Activated T-helper 9 cell treated with anti-CD3 and anti-CD28 coated beads, Interleukin-2, amount 50 U/mL, for 16 hours (primary cell): Measurements from ENCODE around the gene LRP6.
"Not testable (repeated sequence)": the region's sequence is repeated elsewhere in the genome, so short reads cannot be mapped to it uniquely, and the experiment has no call there.

Experiments
- DNase-seq: peaks from one replicate; pipeline ENCODE4 v3.0.0-alpha.2; 2020; ENCODE audit warnings: low read depth

Gene LRP6

DNA sequence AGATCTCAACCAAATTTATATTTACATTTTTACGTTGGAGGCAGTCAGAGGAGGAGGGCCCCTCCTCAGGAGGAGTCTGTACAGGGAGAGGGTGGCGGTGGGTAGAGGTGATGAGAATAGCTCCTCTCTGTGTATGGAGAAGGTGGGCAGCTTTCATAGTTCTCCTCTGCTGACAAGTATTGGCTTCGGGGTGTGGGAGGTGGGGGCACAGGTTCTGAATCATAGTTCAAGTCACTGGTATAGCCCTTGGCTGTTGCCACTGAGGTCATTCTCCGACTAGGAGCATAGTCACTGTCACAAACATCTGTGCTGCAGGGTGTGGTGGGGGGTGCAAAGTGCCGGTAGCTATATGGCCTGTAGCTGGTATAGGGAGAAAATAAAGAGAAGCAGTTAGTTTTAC is 145.8 kb downstream of the LRP6 start:
- DNase-seq, result no peak

DNA sequence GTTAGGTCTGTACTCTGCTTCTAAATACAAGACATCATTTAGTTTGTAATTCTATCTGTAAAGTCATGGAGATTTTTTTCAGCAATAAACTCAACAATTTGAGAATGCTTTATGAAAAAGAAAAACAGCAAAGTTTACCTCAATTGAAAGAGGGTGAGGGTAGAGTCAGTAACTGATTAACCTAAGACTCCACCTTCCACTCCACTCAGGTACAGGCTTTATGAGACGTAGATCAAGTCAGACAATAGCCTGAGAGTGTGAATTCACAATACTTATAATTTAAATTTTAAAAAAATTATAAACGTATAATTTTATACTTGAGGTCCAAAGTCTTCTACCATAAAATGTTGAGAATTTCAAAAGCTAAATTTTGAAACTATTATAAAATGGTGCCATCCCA is 150.2 kb downstream of the LRP6 start:
- DNase-seq, result no peak

DNA sequence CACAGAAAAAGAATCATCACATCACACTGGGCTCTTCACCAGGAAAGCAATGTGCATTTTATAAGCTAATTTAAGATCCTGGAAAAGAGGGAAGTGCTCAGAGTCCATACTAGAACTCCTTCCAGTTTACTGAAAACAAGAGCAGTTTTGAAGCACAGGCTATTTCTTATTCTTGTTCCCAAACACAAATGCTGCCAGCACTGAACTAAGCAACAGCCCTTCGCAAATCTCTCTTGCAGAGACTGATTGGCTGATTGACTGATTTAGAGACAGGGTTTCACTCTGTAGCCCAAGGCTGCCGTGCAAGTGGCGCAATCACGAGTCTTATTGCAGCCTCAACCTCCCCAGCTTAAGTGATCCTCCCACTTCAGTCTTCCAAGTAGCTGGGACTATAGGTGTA is 151.3 kb downstream of the LRP6 start:
- no peak for DNase-seq

DNA sequence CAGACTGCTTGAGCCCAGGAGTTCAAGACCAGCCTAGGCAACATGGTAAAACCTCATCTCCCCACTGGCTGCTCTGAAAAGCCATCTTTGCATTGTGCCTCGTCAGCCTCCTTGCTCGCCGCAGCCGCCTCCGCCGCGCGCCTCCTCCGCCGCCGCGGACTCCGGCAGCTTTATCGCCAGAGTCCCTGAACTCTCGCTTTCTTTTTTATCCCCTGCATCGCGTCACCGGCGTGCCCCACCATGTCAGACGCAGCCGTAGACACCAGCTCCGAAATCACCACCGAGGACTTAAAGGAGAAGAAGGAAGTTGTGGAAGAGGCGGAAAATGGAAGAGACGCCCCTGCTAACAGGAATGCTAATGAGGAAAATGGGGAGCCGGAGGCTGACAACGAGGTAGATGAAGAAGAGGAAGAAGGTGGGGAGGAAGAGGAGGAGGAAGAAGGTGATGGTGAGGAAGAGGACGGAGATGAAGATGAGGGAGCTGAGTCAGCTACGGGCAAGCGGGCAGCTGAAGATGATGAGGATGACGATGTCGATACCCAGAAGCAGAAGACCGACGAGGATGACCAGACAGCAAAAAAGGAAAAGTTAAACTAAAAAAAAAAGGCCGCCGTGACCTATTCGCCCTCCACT is 155.8 kb downstream of the LRP6 start:
- not testable (repeated sequence) for DNase-seq

DNA sequence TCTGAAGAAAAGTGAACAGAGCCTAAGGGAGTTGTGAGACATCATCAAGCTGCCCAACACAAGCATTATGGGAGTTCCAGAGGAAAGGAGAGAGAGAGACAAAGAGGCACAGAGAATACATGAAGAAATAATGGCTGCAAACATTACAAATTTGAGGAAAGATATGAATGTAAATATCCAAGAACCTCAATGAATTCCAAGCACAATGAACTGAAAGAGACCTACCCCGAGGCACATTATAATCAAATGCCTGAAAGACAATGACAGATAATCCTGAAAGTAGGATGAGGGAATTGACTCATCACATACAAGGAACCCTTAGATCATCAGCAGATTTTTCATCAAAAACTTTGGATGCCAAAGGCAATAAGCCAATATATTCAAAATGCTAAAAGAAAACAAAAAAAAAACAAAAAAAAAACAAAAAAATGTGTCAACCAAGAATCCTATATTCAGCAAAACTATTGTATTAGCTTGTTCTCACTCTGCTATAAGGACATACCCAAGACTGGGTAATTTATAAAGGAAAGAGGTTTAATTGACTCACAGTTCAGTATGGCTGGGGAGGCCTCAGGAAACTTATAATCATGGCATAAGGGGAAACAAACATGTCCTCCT is 158.3 kb downstream of the LRP6 start:
- no peak for DNase-seq

DNA sequence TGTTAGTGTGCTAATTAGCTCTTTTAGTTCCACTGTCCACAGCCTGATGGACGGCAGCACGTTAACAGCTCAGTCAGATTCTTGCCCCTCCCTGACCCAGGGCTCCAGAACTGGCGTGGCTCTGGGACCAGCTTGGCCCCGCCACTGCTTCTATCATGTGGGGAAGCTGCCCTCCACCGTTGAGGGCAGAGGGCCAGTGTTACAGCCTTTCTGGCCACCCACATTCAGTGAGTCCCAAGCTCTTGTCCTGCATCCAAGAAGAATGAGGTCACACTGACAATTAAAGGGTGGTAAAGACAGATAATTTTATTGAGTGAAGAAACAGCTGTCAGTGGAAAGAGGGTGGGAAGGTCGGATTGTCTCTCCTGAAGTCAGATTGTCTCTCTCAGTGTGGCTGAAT is 159.2 kb downstream of the LRP6 start:
- no peak for DNase-seq

DNA sequence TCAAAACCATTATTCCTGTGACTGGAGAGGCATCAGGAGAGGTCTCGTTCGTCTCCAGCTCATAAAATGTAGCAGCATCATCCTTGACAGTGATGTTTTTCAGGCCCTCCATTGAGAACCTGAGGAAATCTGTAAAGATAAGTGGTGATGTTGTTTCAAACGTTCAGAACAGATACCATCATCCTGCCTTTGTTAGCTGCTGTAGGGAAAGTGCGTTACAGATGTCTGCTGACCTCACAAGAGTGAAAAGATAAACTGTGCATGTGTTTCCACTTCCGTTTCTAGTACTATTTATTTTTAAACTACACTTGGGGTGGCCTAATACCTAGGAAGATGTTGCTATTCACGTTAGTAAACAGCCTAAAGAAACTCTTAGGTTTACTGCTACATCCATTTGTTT is 167.7 kb downstream of the LRP6 start:
- DNase-seq, result no peak

DNA sequence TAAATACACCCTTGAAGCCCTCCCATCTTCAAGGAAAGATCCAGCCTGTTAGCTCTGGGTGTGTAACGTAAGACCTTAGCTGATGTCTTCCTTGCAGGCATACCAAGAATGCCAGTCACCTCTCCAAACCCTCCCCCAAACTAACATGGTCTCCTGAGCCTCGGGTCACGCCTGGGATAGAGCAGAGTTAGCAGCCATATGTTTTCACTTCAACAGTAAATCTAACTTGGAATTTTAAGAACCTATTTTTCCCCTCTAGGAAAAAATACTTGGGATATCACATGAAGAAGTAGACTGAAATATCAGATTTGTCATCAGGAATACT is 168.2 kb downstream of the LRP6 start:
- no peak for DNase-seq

DNA sequence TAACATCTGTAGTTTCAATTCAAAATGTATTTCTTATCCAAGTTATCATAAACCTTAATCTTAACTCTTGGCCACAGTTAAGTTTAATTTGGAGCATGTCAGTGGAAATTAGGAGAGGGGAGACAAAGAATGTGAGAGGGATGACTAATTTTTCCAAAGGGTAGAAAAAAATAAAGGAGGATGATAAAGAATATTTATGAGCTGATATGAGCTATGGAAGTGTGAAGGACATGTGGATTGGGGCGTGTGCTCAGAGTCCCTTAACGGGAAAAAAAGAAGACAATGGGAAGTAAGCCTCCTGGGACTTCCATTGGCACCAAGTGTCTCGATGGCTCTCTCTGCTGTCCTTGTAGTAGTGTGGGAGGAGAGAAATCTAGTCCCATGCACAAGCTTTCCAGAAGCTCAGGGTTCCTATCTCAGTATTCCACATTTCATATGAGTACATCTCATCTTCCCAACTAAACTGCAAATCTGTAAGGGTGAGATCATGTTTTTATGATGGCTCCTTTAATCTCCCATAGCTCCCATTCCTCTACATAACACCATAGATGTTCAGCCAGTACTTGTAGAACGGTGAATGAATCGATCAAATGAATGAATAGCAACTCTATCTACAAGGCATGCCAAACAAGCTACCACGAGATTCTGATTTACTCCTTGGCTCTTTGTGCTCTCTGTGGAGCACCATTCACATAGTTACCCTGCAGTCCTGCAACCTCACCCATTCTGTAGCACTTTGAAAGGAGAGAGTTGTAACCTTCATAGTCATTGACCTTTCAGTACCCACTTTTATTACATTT is 168.8 kb downstream of the LRP6 start:
- DNase-seq, result no peak

DNA sequence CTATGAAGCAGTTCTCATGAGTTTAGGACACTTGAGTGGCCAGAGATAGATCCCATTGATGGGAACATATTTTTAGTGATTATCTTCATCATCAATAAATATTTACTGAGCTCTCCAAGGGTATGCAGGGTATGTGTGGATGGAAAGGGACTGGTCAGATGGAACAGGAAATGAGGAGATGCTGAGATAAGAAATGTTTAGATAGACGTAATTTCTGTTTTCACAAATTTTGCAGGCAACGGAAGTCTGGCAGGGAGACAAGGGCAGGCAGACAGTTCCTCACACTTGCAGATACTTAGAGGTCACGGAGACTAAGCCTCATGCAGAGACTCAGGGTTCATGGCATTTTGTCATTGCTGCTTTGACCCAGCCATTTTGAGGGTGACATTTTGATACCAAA is 171.8 kb downstream of the LRP6 start:
- DNase-seq, result no peak

DNA sequence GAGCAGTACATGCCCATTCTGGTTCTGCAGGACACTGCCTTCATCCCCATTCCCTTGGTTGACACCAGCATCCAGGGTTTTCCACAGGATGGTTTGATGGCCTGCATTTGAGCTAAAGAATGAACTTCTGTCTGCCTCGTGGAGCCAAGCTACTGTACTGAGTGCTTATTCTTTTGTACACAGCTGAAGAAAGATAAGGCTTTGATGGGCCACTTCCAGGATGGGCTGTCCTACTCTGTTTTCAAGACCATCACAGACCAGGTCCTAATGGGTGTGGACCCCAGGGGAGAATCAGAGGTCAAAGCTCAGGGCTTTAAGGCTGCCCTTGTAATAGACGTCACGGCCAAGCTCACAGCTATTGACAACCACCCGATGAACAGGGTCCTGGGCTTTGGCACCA is 172.4 kb downstream of the LRP6 start:
- no peak for DNase-seq

DNA sequence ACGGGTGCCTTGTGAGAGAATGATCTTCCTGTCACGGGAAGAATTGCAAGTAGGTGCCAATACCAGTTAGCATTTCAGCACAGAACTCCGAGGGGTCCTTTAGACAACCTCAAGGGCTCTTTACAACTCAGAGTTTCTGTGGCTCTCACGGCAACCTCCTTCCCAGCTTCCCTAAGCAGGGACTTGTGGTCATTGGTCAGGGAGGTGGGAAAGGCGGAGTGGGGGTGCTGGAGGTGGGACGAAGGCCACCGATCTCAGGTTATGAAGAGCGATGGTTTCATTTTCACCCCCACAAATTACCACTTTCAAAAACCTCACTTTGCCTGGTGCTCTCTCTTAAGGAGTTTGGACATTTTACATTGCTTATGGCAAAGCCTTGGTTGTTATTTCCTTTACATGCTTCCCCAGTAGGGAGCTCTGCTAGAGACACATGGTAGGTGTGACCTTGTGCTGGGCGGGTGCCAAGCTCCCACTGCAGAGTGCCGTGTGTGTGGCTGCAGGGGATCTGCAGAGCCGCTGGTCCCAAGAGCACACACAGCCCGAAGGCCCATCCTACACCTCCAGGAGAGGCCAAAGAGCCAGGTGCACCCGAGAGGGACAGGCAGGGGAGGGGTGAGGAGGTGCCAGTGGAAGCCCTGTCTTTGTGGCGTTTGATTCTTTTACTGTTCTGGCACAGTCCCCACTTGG is 174.7 kb downstream of the LRP6 start:
- no peak for DNase-seq

DNA sequence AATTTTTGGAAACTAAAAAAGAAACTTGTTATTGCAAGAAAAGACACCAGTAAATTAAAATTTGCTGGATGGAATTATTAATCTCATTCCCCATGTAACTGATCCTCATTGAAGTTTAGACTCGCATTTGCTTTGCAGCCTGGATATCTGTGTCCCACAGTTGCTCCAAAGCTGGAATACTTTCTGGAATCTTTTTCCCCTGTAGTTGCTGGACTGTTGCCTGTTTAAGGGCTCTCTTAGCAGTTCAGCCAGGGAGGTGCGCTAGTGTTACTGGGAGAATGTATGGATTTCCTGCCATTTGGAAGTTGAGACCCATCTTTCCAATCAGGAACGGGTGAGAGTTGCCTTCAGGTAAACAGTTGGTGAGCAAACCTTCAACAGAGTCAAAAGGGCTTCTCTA is 175.8 kb downstream of the LRP6 start:
- DNase-seq, result no peak

DNA sequence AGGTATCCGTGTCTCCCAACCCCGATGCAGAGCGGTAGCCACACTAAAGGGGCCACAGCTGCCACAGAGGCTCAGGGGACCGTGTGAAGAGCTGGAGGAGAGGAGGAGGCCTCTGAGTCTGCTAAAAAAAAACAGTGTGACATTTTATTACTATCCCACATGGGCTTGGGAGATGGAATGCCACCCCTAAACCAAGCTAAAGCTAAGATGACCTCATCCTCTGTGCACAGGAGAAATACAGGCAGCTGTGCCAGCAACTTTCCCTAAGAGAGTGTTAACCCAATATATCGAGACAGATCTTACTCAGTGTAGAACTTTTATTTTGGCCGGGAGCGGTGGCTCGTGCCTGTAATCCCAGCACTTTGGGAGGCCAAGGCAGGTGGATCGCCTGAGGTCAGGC is 178.1 kb downstream of the LRP6 start:
- DNase-seq, result no peak

DNA sequence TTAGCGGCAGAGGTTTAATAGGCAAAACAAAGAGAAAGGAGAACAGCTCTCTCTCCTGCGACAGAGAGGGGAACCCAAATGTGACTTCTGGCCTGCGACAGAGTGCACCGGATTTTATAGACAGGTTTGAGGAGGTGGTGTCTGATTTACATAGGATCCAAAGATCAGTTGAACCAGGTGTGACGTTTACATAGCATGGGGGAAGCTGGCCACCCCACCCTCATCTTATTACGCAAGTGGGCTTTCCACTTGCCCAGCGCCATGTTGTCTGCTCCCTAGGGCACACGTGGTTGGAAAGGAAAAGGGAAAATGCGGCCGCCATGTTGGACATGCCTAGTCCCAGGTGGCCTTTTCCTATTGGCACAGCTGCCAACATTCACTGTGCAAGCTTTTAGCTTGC is 178.7 kb downstream of the LRP6 start:
- no peak for DNase-seq

DNA sequence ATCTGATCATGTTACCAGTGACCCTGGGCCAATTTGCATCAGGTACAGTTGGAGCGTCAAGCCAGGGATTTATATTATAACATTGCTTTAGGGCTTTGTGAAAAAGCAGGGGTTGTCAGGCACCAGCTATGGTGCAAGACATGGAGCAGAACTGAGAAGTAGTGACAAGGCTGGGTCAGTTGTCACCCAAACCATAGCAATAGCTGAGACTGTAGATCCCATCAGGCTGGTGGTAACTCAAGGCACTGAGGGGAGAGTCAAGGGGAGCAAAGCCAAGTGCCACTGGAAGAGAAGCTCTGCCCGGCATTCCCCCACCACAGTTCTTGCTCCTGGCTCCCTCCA is 179.2 kb downstream of the LRP6 start:
- DNase-seq, result no peak

DNA sequence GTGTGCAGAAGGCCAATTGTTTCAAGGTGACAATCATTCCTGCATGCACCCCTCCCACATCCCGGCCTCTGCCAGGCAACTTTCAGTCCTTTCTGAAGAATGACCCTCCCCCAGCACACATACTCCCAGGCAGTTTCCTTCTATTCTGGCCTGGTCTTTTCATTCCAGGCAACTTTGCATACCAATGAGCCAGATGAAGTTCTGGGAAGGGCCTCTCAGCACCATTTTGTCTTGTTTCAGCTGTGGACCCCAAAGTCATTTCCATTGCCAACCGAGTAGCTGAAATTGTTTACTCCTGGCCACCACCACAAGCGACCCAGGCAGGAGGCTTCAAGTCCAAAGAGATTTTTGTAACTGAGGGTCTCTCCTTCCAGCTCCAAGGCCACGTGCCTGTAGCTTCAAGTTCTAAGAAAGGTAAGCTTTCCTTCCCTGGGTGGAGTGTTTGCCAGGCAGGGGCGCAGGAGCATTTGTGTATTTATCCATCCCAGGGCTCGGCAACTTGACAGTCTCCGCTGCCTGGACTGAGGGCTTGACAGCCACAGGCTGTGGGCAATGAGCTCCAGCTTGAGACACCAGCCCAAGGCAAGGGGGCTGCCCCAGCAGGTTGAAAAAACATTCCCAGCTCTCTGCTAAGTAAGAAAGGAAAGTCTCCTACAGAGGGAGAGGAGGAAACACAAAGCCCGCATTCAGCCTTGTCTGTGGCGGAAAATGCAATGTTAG is 179.7 kb downstream of the LRP6 start:
- no peak for DNase-seq

DNA sequence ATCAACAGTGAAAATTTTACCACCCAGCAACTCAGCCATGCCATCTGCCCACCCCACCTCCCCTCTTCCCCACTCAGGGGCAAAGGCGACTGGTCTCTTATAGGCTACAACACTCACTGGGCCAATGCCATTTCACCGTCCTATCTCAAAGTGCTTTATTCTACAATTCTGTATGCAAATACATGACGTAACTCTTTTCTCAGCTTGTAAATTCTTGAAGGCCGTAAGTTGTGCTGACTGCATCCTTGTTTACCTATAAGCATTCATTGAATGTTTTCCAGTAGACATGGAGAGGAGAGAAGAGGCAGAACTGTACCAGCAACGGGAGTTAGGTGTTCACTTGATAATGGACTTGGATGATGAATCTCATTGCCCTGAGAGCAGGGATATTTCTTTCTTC is 180.5 kb downstream of the LRP6 start:
- no peak for DNase-seq

DNA sequence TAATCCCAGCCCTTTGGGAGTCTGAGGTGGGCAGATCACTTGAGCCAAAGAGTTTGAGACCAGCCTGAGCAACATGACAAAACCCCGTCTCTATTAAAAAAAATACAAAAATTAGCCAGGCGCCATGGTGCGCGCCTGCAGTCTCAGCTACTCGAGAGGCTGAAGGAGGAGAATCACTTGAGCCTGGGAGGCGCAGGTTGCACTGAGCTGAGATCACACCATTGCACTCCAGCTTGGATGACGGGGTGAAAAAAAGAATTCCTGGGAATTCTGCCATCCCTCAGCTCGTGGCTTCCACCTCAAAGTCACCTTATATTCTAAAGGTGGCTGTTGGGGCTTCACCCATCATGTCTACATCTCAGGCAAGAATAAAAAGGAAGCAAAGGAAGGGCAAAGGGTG is 183.2 kb downstream of the LRP6 start:
- DNase-seq, result no peak

DNA sequence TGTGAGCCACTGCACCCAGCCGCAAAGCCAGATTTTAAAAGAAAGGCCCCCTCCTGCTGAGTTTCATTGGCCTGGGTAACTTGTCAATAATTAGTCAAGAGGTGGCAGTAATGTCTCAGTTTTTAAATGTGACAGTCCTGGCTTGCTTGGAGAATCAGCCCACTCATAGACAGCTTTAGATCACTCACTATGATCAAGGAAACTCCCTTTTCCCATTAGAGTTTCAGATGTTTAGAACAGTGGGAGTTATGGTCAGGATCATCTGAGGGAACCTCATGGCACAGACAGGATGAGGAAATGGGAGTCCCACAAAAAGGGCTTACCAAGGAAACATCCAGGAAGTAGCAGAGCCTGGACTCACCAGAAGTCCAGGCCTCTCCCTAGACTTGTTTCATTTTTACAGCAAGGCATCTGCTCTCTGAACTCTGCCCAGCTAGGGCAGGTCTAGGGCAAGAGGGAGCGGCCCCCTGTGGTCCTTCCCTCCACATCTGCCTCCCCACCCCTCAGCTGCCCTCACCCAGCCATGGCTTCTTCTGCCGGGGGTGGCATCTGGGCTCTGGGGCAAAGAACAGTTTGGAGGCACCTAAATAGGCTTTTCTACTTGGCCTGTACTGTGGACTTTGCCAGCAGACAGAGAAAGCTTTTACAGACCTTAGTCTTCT is 184.9 kb downstream of the LRP6 start:
- no peak for DNase-seq

DNA sequence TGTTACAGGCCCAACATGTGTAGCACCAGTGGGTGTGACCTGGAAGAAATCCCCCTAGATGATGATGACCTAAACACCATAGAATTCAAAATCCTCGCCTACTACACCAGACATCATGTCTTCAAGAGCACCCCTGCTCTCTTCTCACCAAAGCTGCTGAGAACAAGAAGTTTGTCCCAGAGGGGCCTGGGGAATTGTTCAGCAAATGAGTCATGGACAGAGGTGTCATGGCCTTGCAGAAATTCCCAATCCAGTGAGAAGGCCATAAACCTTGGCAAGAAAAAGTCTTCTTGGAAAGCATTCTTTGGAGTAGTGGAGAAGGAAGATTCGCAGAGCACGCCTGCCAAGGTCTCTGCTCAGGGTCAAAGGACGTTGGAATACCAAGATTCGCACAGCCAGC is 187.6 kb downstream of the LRP6 start:
- no peak for DNase-seq
